ENCODE data around the gene SIVA1.

The SIVA1 gene

DNA sequence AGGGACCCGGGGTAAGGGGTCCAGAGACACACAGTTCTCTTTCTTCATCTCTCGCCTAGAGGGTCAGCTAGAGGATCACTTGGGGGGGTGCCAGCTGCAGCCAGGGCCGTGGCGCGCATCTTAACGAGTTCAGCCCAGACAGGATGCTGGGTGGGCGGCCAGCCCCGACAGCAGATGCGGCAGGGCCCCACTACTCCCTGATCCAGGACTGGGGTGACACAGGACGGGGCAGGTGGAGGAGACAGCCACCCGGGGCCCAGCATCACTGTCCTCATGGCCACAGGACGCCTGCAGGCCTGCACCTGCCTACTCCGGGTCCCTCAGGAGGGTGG, 29.8 kb downstream of the SIVA1 start:
- peaks cover 0 to 79% (median 36%) of the 10 kb centered on the region in 3 donors for H3K36me3 ChIP-seq
- TF ChIP-seq, protein P1, sequence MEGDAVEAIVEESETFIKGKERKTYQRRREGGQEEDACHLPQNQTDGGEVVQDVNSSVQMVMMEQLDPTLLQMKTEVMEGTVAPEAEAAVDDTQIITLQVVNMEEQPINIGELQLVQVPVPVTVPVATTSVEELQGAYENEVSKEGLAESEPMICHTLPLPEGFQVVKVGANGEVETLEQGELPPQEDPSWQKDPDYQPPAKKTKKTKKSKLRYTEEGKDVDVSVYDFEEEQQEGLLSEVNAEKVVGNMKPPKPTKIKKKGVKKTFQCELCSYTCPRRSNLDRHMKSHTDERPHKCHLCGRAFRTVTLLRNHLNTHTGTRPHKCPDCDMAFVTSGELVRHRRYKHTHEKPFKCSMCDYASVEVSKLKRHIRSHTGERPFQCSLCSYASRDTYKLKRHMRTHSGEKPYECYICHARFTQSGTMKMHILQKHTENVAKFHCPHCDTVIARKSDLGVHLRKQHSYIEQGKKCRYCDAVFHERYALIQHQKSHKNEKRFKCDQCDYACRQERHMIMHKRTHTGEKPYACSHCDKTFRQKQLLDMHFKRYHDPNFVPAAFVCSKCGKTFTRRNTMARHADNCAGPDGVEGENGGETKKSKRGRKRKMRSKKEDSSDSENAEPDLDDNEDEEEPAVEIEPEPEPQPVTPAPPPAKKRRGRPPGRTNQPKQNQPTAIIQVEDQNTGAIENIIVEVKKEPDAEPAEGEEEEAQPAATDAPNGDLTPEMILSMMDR (IDR thresholded peaks at IDR 0.05): no peak
- H3K9me3 ChIP-seq: no peaks in the 10 kb centered on the region
- H3K27me3 ChIP-seq: no peaks in the 10 kb centered on the region
- no peak for DNase-seq
- H3K4me1 ChIP-seq: peaks cover 0 to 33% (median 24%) of the 10 kb centered on the region in 4 donors
- intact Hi-C loops (cut with DNase I; ENCODE audit: low total_unique reads): no loop called here
- H3K4me3 ChIP-seq: no peak overlapping the region
- no peak overlapping the region for H3K27ac ChIP-seq

DNA sequence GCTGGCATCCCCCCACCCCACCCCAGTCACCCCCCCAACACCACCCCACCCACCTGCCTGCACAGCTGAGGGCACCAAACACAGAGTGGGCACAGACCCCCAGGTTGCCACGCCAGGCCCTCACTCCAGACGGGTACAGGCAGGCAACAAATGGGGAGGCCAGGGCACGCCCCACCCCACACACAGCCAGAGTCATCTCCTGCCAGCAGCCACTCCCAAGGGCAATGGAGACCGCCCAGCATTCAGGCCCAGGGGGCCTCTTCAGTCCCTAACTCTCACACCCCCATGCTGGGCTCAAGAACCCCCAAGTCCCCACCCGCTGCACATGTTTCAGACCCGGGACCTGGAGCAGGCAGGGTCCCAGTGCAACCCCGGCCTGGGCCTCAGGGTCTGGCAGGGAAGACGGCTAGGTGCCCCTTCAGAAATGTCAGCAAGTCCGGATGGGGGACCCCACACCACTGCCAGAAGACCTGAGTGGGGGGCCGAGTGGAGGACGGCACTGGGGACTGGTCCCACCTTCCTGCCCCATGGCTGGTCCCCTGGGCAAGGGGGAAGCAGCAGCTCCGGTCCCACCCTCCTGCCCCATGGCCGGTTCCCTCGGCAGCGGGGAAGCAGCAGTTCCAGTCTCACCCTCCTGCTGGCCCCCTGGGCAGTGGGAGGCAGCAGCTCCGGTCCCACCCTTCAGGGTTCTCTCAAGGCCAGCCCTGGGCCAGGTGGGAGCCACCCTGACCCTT, 30.7 kb downstream of the SIVA1 start:
- H3K4me3 ChIP-seq: no peak overlapping the region
- H3K27ac ChIP-seq: no peak overlapping the region
- no peaks in the 10 kb centered on the region for H3K27me3 ChIP-seq
- no peaks in the 10 kb centered on the region for H3K9me3 ChIP-seq
- DNase-seq: no peak
- H3K4me1 ChIP-seq: peaks cover 0 to 42% (median 30%) of the 10 kb centered on the region in 4 donors
- intact Hi-C loops (cut with DNase I; ENCODE audit: low total_unique reads): no loop called here
- peaks cover 0 to 79% (median 42%) of the 10 kb centered on the region in 3 donors for H3K36me3 ChIP-seq
- TF ChIP-seq, protein P1 (IDR thresholded peaks at IDR 0.05): no peak

DNA sequence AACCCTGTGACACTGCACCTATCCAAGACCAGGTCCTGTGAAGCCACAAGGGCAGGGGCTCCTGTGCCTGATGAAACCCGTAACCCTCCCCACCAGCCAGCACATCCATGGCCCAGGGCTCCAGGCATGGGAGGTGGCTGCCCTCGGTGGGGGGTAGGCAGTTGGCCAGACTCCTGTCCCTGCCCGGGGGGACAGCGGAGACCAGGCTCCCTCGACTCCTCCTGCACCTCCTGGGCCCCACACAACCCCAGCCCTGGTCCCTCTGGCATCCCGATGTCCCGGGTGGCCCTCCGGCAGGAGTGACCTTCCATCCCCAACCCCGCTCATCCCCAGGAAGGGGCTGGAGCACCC, 31.2 kb downstream of the SIVA1 start:
- TF ChIP-seq, protein P1 (IDR thresholded peaks at IDR 0.05): no peak
- intact Hi-C loops (cut with DNase I; ENCODE audit: low total_unique reads): no loop called here
- Histone ChIP-seq H3K36me3 (peaks cover 0 to 79% (median 42%) of the 10 kb centered on the region in 3 donors), H3K9me3 (no peaks in the 10 kb centered on the region), H3K4me3 (no peak overlapping the region), H3K27ac (no peak overlapping the region), H3K4me1 (peaks cover 0 to 48% (median 33%) of the 10 kb centered on the region in 4 donors), H3K27me3 (no peaks in the 10 kb centered on the region)
- no peak for DNase-seq

DNA sequence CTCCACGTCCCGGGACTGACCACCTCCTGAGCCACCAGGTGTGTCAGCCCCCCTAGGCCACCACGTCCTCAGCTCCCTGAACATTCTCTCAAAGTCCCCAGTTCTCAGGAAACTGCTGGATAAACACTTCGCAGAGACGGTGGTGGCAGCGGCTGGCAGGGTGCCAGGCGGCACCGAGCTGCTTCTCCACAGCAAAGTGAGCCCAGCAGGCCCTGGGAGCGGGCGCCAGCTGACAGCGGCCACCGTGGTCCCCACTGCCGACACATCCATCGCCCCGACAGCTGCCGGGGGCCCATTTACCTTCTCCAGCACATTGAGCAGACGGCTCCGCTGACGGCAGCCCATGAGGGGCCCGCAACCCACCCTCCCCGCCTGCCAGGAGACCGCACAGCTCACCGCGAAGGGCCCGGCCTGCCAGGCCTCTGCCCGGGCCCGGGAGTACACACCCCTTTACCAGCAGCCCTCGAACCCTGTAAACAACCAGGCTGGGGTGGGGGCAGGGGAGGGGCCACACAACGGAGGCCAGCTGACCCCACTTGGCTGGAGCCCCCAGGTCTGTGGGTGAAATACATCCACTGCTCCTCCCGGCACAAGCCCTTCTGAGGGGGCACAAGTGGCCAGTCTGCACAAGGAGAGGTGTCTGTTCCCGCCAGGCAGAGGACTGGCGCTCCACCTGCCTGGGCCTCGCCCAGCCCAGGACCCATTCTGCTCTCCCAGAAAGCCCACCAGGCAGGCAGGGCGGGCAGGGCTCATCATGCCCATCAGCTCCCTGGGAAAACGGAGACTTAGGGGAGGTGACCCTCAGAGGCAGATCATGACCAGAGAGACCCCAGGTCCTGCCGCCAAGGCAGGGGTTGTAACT, 32.1 kb downstream of the SIVA1 start:
- no peaks in the 10 kb centered on the region for H3K9me3 ChIP-seq
- TF ChIP-seq, protein P1 (IDR thresholded peaks at IDR 0.05): no peak
- peaks cover 5 to 79% (median 43%) of the 10 kb centered on the region in 3 donors for H3K36me3 ChIP-seq
- H3K4me3 ChIP-seq: no peak overlapping the region
- no peak overlapping the region for H3K27ac ChIP-seq
- DNase-seq: no peak
- H3K27me3 ChIP-seq: no peaks in the 10 kb centered on the region
- intact Hi-C loops (cut with DNase I; ENCODE audit: low total_unique reads): no loop called here
- H3K4me1 ChIP-seq: peaks cover 0 to 56% (median 33%) of the 10 kb centered on the region in 4 donors

DNA sequence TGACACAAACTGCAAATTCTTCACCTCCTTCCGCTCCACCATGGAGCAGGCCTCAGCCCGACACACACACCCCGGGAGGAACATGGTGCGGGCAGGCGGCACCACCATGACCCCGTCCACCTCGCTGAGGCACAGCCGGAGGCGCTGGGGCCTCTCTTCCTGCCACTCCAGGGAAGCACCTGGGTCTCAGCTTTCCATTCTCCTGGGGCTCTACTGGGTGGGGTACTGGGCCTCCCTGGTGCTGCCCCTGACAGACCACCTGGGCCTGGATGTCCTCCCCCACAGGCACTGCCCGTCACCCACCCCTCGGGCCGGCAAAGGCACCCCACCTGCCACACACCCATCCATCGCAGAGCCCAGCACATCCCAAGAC, 32.7 kb downstream of the SIVA1 start:
- intact Hi-C loops (cut with DNase I; ENCODE audit: low total_unique reads): no loop called here
- Histone ChIP-seq H3K4me3 (no peak overlapping the region), H3K9me3 (no peaks in the 10 kb centered on the region), H3K27ac (peak overlapping the region in 1 of 2 donors; percentile 25), H3K4me1 (peaks cover 0 to 63% (median 33%) of the 10 kb centered on the region in 4 donors), H3K27me3 (no peaks in the 10 kb centered on the region), H3K36me3 (peaks cover 11 to 79% (median 43%) of the 10 kb centered on the region in 3 donors)
- TF ChIP-seq, protein P1 (IDR thresholded peaks at IDR 0.05): no peak
- DNase-seq: no peak

Measured in tibial artery (tissue), 4 donors.